SU-DHL-6 (cell line): ENCODE results near the gene CACNB3.

Experiments used
- H2AFZ ChIP-seq: fragments of 200-600 bp; sonication (generic); 2 replicates; pipeline ENCODE4 v1.6.1; 2014; ENCODE audit warnings: low read depth, mild to moderate bottlenecking, moderate library complexity, mixed read lengths, antibody characterized with exemption, low read length; ENCODE audit not compliant: severe bottlenecking
- H3F3A ChIP-seq: fragments of 200-600 bp; shearing (Covaris generic); 2 replicates; pipeline ENCODE4 v1.6.0; 2016; ENCODE audit warnings: antibody characterized with exemption, mild to moderate bottlenecking; ENCODE audit not compliant: insufficient read depth
- H3K27ac ChIP-seq: fragments of 200-600 bp; sonication (generic); 2 replicates; pipeline ENCODE4 v1.5.1; 2016; ENCODE audit warnings: low read depth, mild to moderate bottlenecking, low read length, moderate library complexity, mixed read lengths
- H3K27me3 ChIP-seq: fragments of 200-600 bp; sonication (generic), shearing (Covaris generic); 2 replicates; pipeline ENCODE4 v1.6.0; 2014; ENCODE audit warnings: mild to moderate bottlenecking, low read length
- H3K36me3 ChIP-seq: fragments of 200-600 bp; sonication (generic); 2 replicates; pipeline ENCODE4 v1.6.1; 2014; ENCODE audit warnings: mild to moderate bottlenecking, low read length, mixed read lengths
- H3K4me2 ChIP-seq: fragments of 300-600, 200-600 bp; shearing (Covaris generic), sonication (generic); 2 replicates; pipeline ENCODE4 v1.6.0; 2014; ENCODE audit warnings: low read length, low read depth, mild to moderate bottlenecking; ENCODE audit not compliant: poor library complexity, severe bottlenecking
- H3K4me3 ChIP-seq: fragments of 200-600 bp; sonication (generic); 2 replicates; pipeline ENCODE4 v1.5.1; 2014; ENCODE audit warnings: antibody characterized with exemption, low read length, mild to moderate bottlenecking, mixed read lengths; ENCODE audit not compliant: insufficient read depth, poor library complexity, severe bottlenecking
- H3K79me2 ChIP-seq: fragments of 200-600 bp; sonication (generic); 2 replicates; pipeline ENCODE4 v1.6.1; 2014; ENCODE audit warnings: mild to moderate bottlenecking, low read length, moderate library complexity; ENCODE audit not compliant: insufficient read depth
- H3K9ac ChIP-seq: fragments of 200-600 bp; sonication (generic); 2 replicates; pipeline ENCODE4 v1.7.0; 2014; ENCODE audit warnings: mild to moderate bottlenecking, low read length
- H3K9me2 ChIP-seq: fragments of 200-600 bp; sonication (generic); replicated peaks from 2 replicates; pipeline ENCODE4 v1.6.1; 2014; ENCODE audit warnings: low read length; ENCODE audit not compliant: insufficient read depth
- H3K9me3 ChIP-seq: fragments of 200-600 bp; sonication (generic); 2 replicates; pipeline ENCODE4 v1.6.1; 2014; ENCODE audit warnings: low read length, mixed read lengths; ENCODE audit not compliant: insufficient read depth
- H4K20me1 ChIP-seq: fragments of 200-600 bp; sonication (generic); 2 replicates; pipeline ENCODE4 v1.6.1; 2014; ENCODE audit warnings: low read depth, mild to moderate bottlenecking, antibody characterized with exemption, low read length, moderate library complexity, mixed read lengths
- EZH2phosphoT487 ChIP-seq: fragments of 200-600 bp; sonication (generic), shearing (Covaris generic); conservative IDR thresholded peaks from 2 replicates; pipeline ENCODE4 v1.6.1; 2018; ENCODE audit warnings: mild to moderate bottlenecking, antibody characterized with exemption, low read length, moderate library complexity, mixed read lengths
- TF ChIP-seq, protein P1 (sequence below): fragments of 200-600 bp; sonication (generic); IDR thresholded peaks from one replicate; pipeline ENCODE4 v1.5.1; 2017; ENCODE audit warnings: antibody characterized with exemption, mild to moderate bottlenecking, low read length, moderate library complexity; ENCODE audit not compliant: insufficient read depth, poor library complexity, severe bottlenecking

The CACNB3 gene

DNA sequence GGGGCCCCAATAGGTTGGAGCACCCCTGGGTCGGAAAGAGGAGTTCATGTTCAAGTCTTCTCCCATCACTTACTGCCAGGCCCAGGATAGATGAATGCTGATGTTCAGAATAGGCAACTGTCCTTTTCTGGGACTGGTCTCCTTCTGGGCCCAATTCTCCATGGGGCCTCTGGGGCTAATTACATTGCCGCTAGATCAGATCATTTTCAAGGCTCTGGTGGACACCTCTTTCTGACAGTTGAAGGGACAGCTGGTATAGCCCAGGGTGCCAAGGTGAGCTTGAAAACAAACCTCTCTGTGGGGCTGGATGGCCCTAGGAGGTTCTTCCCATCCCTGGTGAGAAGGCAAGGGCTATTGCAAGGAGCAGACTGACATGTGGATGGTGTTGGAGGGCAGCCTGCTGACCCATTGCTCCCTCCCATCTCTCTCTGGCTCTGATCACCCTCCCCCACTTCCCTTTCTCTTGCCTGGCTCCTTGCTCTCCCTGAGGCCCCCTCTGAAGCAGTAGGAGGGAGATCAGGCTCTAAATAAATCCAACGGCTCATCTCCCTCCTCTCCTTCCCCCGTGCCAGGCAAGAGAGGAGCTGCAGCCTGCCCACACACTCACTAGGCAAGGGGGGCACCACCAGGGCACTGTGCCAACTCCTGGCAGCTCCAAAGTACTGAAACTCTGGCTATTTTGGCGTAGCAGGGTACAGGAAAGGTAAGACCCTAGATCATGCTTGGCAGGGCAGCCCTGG, 1.9 kb downstream of the CACNB3 start:
- no peaks in the 10 kb centered on the region for H3K36me3 ChIP-seq
- no peaks in the 10 kb centered on the region for H4K20me1 ChIP-seq
- no peak overlapping the region for H3K4me2 ChIP-seq
- no peaks in the 10 kb centered on the region for H3K27me3 ChIP-seq
- no peaks in the 10 kb centered on the region for H3K79me2 ChIP-seq
- H3K9me2 ChIP-seq: no peaks in the 10 kb centered on the region
- H3K9ac ChIP-seq: no peak overlapping the region
- no peak overlapping the region for H2AFZ ChIP-seq
- peaks cover 15% of the 10 kb centered on the region for H3F3A ChIP-seq
- TF ChIP-seq EZH2phosphoT487: no peak
- TF ChIP-seq, protein P1, sequence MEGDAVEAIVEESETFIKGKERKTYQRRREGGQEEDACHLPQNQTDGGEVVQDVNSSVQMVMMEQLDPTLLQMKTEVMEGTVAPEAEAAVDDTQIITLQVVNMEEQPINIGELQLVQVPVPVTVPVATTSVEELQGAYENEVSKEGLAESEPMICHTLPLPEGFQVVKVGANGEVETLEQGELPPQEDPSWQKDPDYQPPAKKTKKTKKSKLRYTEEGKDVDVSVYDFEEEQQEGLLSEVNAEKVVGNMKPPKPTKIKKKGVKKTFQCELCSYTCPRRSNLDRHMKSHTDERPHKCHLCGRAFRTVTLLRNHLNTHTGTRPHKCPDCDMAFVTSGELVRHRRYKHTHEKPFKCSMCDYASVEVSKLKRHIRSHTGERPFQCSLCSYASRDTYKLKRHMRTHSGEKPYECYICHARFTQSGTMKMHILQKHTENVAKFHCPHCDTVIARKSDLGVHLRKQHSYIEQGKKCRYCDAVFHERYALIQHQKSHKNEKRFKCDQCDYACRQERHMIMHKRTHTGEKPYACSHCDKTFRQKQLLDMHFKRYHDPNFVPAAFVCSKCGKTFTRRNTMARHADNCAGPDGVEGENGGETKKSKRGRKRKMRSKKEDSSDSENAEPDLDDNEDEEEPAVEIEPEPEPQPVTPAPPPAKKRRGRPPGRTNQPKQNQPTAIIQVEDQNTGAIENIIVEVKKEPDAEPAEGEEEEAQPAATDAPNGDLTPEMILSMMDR: no peak
- H3K9me3 ChIP-seq: no peaks in the 10 kb centered on the region
- no peak overlapping the region for H3K27ac ChIP-seq
- no peak overlapping the region for H3K4me3 ChIP-seq

GRCh38 chr12:48822139-48822538, 3.8 kb downstream of the CACNB3 start:
- TF ChIP-seq EZH2phosphoT487: no peak
- TF ChIP-seq, protein P1: no peak
- Histone ChIP-seq H4K20me1 (no peaks in the 10 kb centered on the region), H3K4me3 (no peak overlapping the region), H3F3A (peaks cover 2% of the 10 kb centered on the region; the same call in 1 of the 2 replicates), H3K27me3 (no peaks in the 10 kb centered on the region), H3K79me2 (no peaks in the 10 kb centered on the region), H3K9ac (no peak overlapping the region), H3K27ac (no peak overlapping the region), H3K36me3 (no peaks in the 10 kb centered on the region), H3K9me3 (no peaks in the 10 kb centered on the region), H3K9me2 (no peaks in the 10 kb centered on the region), H2AFZ (no peak overlapping the region), H3K4me2 (no peak overlapping the region)

DNA sequence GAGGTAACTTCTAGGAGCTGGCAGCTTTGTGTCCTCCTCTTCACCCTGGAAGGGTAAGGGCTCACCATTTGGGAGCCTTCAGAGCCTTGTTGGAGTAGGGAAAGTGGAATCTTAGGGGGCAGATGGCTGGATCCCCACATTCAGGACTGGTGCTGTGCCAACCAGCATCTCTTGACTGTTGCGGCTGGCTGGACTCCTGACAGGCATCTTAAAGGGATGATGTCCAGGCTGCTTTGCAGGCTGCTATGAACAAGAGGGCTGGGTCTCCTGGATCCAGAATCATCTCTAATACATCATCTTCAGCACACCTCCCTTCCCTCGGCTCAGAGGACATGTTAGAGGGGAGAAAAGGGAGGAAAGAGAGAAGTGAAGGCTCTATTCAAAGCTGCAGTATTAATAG, 4.4 kb downstream of the CACNB3 start:
- TF ChIP-seq, protein P1: no peak
- no peak for TF ChIP-seq EZH2phosphoT487
- Histone ChIP-seq H3K4me2 (no peak overlapping the region), H3K27ac (no peak overlapping the region), H3K4me3 (no peak overlapping the region), H3K79me2 (no peaks in the 10 kb centered on the region), H3F3A (no peaks in the 10 kb centered on the region), H4K20me1 (no peaks in the 10 kb centered on the region), H3K9me2 (no peaks in the 10 kb centered on the region), H2AFZ (no peak overlapping the region), H3K9ac (no peak overlapping the region), H3K36me3 (no peaks in the 10 kb centered on the region), H3K27me3 (no peaks in the 10 kb centered on the region), H3K9me3 (no peaks in the 10 kb centered on the region)
